Body of pancreas (tissue), 4 donors: ENCODE measurements around the gene HOTAIR. TPM values are rescaled to one million over a fixed set of nuclear protein-coding genes. Genes with fewer than 3 reads are reported as not detected.

Source experiments
- ATAC-seq: fragments of 150-250 bp; one replicate; pipeline ENCODE4 v1.9.1; 2016
- DNase-seq, 4 donors: peaks; one replicate each; pipeline ENCODE4 v3.0.0-alpha.2; 2019
- H3K27ac ChIP-seq, 4 donors: fragments of 200-600 bp; sonication (generic); 1 replicate in 3 of 4; 2 replicates in 1 of 4; pipeline versions ENCODE4 v1.5.1 to v1.6.1; 2016 to 2019; ENCODE audit warnings: mild to moderate bottlenecking in 1 of 4, mixed read lengths in 1 of 4, moderate library complexity in 1 of 4
- H3K27me3 ChIP-seq, 2 donors: fragments of 200-600 bp; sonication (generic); one replicate each; pipeline ENCODE4 v1.6.0; 2016; ENCODE audit warnings: mild to moderate bottlenecking in 1 of 2
- H3K36me3 ChIP-seq, 2 donors: fragments of 200-600 bp; sonication (generic); replicated peaks in 1 of 2; 2 replicates each; pipeline ENCODE4 v1.5.1; 2016; ENCODE audit warnings: low read depth in 2 of 2; ENCODE audit not compliant: insufficient read depth in 1 of 2
- H3K4me1 ChIP-seq: fragments of 200-600 bp; sonication (generic); one replicate; pipeline ENCODE4 v1.6.0; 2016
- H3K4me3 ChIP-seq, 2 donors: fragments of 200-600 bp; sonication (generic); 1 replicate in 1 of 2; 2 replicates in 1 of 2; pipeline ENCODE4 v1.5.1; 2016 to 2019
- H3K9me3 ChIP-seq, 3 donors: fragments of 200-600 bp; sonication (generic); 1 replicate in 2 of 3; 2 replicates in 1 of 3; pipeline ENCODE4 v1.5.1; 2016
- POLR2A ChIP-seq, 3 donors: fragments of 450-650 bp; IDR thresholded peaks; one replicate each; pipeline ENCODE4 v1.6.1; 2016; ENCODE audit warnings: antibody characterized with exemption in 3 of 3, mild to moderate bottlenecking in 2 of 3
- WGBS, 2 donors: methylation state at CpG; one replicate each; pipeline ENCODE4 v1.1.5; 2017; 5-methylcytosine and 5-hydroxymethylcytosine counted together
- intact Hi-C: fragments of 100-400 bp; cut with DNase I; formaldehyde crosslinking; loops from one replicate; pipeline ENCODE4 v1.15.1; 2023
- microRNA counts, 2 donors: library from miRNA; unstranded; fragments of <30 nt; microRNA quantifications; one replicate each; lab custom pipeline; 2017
- microRNA-seq, 2 donors: library from miRNA; unstranded; fragments of <30 nt; microRNA quantifications; one replicate each; pipeline ENCODE4, GENCODE V29; 2016; ENCODE audit warnings: borderline number of aligned reads in 2 of 2, borderline replicate concordance in 2 of 2
- small RNA-seq: library from RNA; depleted of rRNA; stranded (forward); fragments of <200 nt; gene quantifications from one replicate; pipeline ENCODE3, GENCODE V24; 2016
- total RNA-seq, 2 donors: library from RNA; depleted of rRNA; stranded (reverse); fragments of >200 nt; gene quantifications; one replicate each; pipeline ENCODE4 v1.1.0, GENCODE V29; 2016
- TF ChIP-seq, protein P1 (sequence below), 7 experiments: fragments of 450-650 bp in 4 of 7; fragments of 200-600 bp in 3 of 7; sonication (generic) in 3 of 7; IDR thresholded peaks; one replicate each; pipeline ENCODE4 v1.5.1; 2016 to 2019; ENCODE audit warnings: antibody characterized with exemption in 7 of 7

The HOTAIR gene
- total RNA-seq, 2 donors from 2014 or later, result not detected

GRCh38 chr12:53916788-53917655 lies 57.7 kb downstream of the HOTAIR start:
- H3K9me3 ChIP-seq, result no peaks in the 10 kb centered on the region
- no peaks in the 10 kb centered on the region for H3K36me3 ChIP-seq
- H3K4me3 ChIP-seq, result no peak overlapping the region
- ATAC-seq, result no peak
- TF ChIP-seq, protein P1, sequence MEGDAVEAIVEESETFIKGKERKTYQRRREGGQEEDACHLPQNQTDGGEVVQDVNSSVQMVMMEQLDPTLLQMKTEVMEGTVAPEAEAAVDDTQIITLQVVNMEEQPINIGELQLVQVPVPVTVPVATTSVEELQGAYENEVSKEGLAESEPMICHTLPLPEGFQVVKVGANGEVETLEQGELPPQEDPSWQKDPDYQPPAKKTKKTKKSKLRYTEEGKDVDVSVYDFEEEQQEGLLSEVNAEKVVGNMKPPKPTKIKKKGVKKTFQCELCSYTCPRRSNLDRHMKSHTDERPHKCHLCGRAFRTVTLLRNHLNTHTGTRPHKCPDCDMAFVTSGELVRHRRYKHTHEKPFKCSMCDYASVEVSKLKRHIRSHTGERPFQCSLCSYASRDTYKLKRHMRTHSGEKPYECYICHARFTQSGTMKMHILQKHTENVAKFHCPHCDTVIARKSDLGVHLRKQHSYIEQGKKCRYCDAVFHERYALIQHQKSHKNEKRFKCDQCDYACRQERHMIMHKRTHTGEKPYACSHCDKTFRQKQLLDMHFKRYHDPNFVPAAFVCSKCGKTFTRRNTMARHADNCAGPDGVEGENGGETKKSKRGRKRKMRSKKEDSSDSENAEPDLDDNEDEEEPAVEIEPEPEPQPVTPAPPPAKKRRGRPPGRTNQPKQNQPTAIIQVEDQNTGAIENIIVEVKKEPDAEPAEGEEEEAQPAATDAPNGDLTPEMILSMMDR (IDR thresholded peaks at IDR 0.05), result no peak
- TF ChIP-seq POLR2A (IDR thresholded peaks at IDR 0.05), result no peak
- H3K27me3 ChIP-seq, result peaks cover 0 to 4% of the 10 kb centered on the region in 2 donors
- intact Hi-C loops, result no loop called here
- 61 to 62% methylated on average over 5 of the region's 5 CpGs for WGBS, 2 donors
- H3K27ac ChIP-seq, result no peak overlapping the region
- no peak for DNase-seq
- H3K4me1 ChIP-seq, result peaks cover 5% of the 10 kb centered on the region

MicroRNA genes within 50 kb of the gene (microRNA counts, 767-probe panel; counts per million panel counts)
- microRNA hsa-miR-196a-5p (lab: Ali Mortazavi, UCI), result 0 to 736 counts per million in 2 donors

Small RNAs within 50 kb of the gene (microRNA-seq; reads per million reads assigned to microRNA genes)
- gene MIR196A2, result 3.6 to 5.1 reads per million in 2 donors

Small RNAs within 50 kb of the gene (small RNA-seq; reads per million reads assigned to genes)
- gene AC012531.3 (not detected), gene AC012531.4 (not detected), gene MIR196A2 (not detected), gene RF01905 (not detected), gene RF01906 (not detected)

Other genes with a start within 250 kb of the HOTAIR start
- 100 to 1,000 TPM; 109 to 153 TPM for gene CALCOCO1, start 247.5 kb downstream of the HOTAIR start, total RNA-seq
- not detected for gene CISTR, start 223.0 kb downstream of the HOTAIR start, total RNA-seq
- not detected for gene HOXC13, start 36.1 kb downstream of the HOTAIR start, total RNA-seq
- not detected for gene HOXC12, start 20.1 kb downstream of the HOTAIR start, total RNA-seq
- gene HOXC11, start 1.8 kb downstream of the HOTAIR start, total RNA-seq, result not detected
- not detected for gene HOXC10, start 10.2 kb upstream of the HOTAIR start, total RNA-seq
- gene HOXC9, start 25.2 kb upstream of the HOTAIR start, total RNA-seq, result not detected
- gene HOXC8, start 34.0 kb upstream of the HOTAIR start, total RNA-seq, result not detected
- gene HOXC6, start 53.5 kb upstream of the HOTAIR start, total RNA-seq, result not detected
- gene HOXC5, start 58.1 kb upstream of the HOTAIR start, total RNA-seq, result not detected
- gene HOXC4, start 78.9 kb upstream of the HOTAIR start, total RNA-seq, result not detected
- 10 to 100 TPM; 20.8 to 34.5 TPM for gene SMUG1, start 214.0 kb upstream of the HOTAIR start, total RNA-seq